ENCODE data around the gene WWOX. TPM values are rescaled to one million over a fixed set of nuclear protein-coding genes. Genes with fewer than 3 reads are reported as not detected.

Gene WWOX
- total and polyA plus RNA-seq, 4 donors: 5.4 to 61.5 (median 18.4) TPM

GRCh38 chr16:78638371-78638770 lies 538.9 kb downstream of the WWOX start:
- H3K27me3 ChIP-seq (ENCODE audit: control insufficient read depth in 3 of 3, insufficient read depth in 3 of 3, low read length in 2 of 3): peaks cover 0 to 4% (median 0%) of the 10 kb centered on the region in 3 donors
- H3K27ac ChIP-seq (ENCODE audit: low read depth in 1 of 2, low read length in 1 of 2): no peak overlapping the region
- ATAC-seq (ENCODE audit: insufficient read depth, low FRiP score): no peak
- no peak overlapping the region for H3K4me3 ChIP-seq
- H3K36me3 ChIP-seq (ENCODE audit: control insufficient read depth in 4 of 4, insufficient read depth in 4 of 4, low read length in 4 of 4): no peaks in the 10 kb centered on the region
- H3K4me1 ChIP-seq (ENCODE audit: control insufficient read depth in 5 of 5, insufficient read depth in 5 of 5, low read length in 5 of 5): peaks cover 0 to 5% (median 0%) of the 10 kb centered on the region in 5 donors
- WGBS, 2 donors: 88 to 98% methylated on average over 4 of the region's 4 CpGs
- no peaks in the 10 kb centered on the region for H3K9me3 ChIP-seq (ENCODE audit: control insufficient read depth in 4 of 4, insufficient read depth in 3 of 4, low read length in 3 of 4)
- H3K9ac ChIP-seq (ENCODE audit: insufficient read depth in 1 of 2, low read length in 2 of 2): no peak overlapping the region
- DNase-seq: no peak
- TF ChIP-seq, protein P1, sequence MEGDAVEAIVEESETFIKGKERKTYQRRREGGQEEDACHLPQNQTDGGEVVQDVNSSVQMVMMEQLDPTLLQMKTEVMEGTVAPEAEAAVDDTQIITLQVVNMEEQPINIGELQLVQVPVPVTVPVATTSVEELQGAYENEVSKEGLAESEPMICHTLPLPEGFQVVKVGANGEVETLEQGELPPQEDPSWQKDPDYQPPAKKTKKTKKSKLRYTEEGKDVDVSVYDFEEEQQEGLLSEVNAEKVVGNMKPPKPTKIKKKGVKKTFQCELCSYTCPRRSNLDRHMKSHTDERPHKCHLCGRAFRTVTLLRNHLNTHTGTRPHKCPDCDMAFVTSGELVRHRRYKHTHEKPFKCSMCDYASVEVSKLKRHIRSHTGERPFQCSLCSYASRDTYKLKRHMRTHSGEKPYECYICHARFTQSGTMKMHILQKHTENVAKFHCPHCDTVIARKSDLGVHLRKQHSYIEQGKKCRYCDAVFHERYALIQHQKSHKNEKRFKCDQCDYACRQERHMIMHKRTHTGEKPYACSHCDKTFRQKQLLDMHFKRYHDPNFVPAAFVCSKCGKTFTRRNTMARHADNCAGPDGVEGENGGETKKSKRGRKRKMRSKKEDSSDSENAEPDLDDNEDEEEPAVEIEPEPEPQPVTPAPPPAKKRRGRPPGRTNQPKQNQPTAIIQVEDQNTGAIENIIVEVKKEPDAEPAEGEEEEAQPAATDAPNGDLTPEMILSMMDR (IDR thresholded peaks at IDR 0.05; ENCODE audit: control extremely low read depth, extremely low read depth): no peak

GRCh38 chr16:78639775-78640174 lies 540.3 kb downstream of the WWOX start:
- ATAC-seq (ENCODE audit: insufficient read depth, low FRiP score) (no peak), DNase-seq (no peak)
- H3K4me1 ChIP-seq (ENCODE audit: control insufficient read depth in 5 of 5, insufficient read depth in 5 of 5, low read length in 5 of 5): peaks cover 0 to 5% (median 0%) of the 10 kb centered on the region in 5 donors
- 76 to 82% methylated on average over 3 of the region's 3 CpGs for WGBS, 2 donors
- TF ChIP-seq, protein P1 (IDR thresholded peaks at IDR 0.05; ENCODE audit: control extremely low read depth, extremely low read depth): no peak
- no peak overlapping the region for H3K4me3 ChIP-seq
- H3K36me3 ChIP-seq (ENCODE audit: control insufficient read depth in 4 of 4, insufficient read depth in 4 of 4, low read length in 4 of 4): no peaks in the 10 kb centered on the region
- no peaks in the 10 kb centered on the region for H3K9me3 ChIP-seq (ENCODE audit: control insufficient read depth in 4 of 4, insufficient read depth in 3 of 4, low read length in 3 of 4)
- peaks cover 0 to 4% (median 0%) of the 10 kb centered on the region in 3 donors for H3K27me3 ChIP-seq (ENCODE audit: control insufficient read depth in 3 of 3, insufficient read depth in 3 of 3, low read length in 2 of 3)
- no peak overlapping the region for H3K27ac ChIP-seq (ENCODE audit: low read depth in 1 of 2, low read length in 1 of 2)
- no peak overlapping the region for H3K9ac ChIP-seq (ENCODE audit: insufficient read depth in 1 of 2, low read length in 2 of 2)

GRCh38 chr16:78640886-78641285 lies 541.4 kb downstream of the WWOX start:
- DNase-seq: no peak
- Histone ChIP-seq H3K27me3 (ENCODE audit: control insufficient read depth in 3 of 3, insufficient read depth in 3 of 3, low read length in 2 of 3) (peaks cover 0 to 4% (median 0%) of the 10 kb centered on the region in 3 donors), H3K27ac (ENCODE audit: low read depth in 1 of 2, low read length in 1 of 2) (no peak overlapping the region), H3K36me3 (ENCODE audit: control insufficient read depth in 4 of 4, insufficient read depth in 4 of 4, low read length in 4 of 4) (no peaks in the 10 kb centered on the region), H3K4me3 (no peak overlapping the region), H3K9me3 (ENCODE audit: control insufficient read depth in 4 of 4, insufficient read depth in 3 of 4, low read length in 3 of 4) (no peaks in the 10 kb centered on the region), H3K4me1 (ENCODE audit: control insufficient read depth in 5 of 5, insufficient read depth in 5 of 5, low read length in 5 of 5) (peaks cover 0 to 5% (median 0%) of the 10 kb centered on the region in 5 donors), H3K9ac (ENCODE audit: insufficient read depth in 1 of 2, low read length in 2 of 2) (no peak overlapping the region)
- WGBS, 2 donors: 73 to 84% methylated on average over 6 of the region's 6 CpGs
- TF ChIP-seq, protein P1 (IDR thresholded peaks at IDR 0.05; ENCODE audit: control extremely low read depth, extremely low read depth): no peak
- ATAC-seq (ENCODE audit: insufficient read depth, low FRiP score): no peak

GRCh38 chr16:78641433-78641832 lies 542.0 kb downstream of the WWOX start:
- Histone ChIP-seq H3K4me3 (no peak overlapping the region), H3K4me1 (ENCODE audit: control insufficient read depth in 5 of 5, insufficient read depth in 5 of 5, low read length in 5 of 5) (peaks cover 0 to 5% (median 0%) of the 10 kb centered on the region in 5 donors), H3K9ac (ENCODE audit: insufficient read depth in 1 of 2, low read length in 2 of 2) (no peak overlapping the region), H3K27ac (ENCODE audit: low read depth in 1 of 2, low read length in 1 of 2) (no peak overlapping the region), H3K36me3 (ENCODE audit: control insufficient read depth in 4 of 4, insufficient read depth in 4 of 4, low read length in 4 of 4) (no peaks in the 10 kb centered on the region), H3K27me3 (ENCODE audit: control insufficient read depth in 3 of 3, insufficient read depth in 3 of 3, low read length in 2 of 3) (peaks cover 0 to 4% (median 0%) of the 10 kb centered on the region in 3 donors), H3K9me3 (ENCODE audit: control insufficient read depth in 4 of 4, insufficient read depth in 3 of 4, low read length in 3 of 4) (no peaks in the 10 kb centered on the region)
- DNase-seq (no peak), ATAC-seq (ENCODE audit: insufficient read depth, low FRiP score) (no peak)
- TF ChIP-seq, protein P1 (IDR thresholded peaks at IDR 0.05; ENCODE audit: control extremely low read depth, extremely low read depth): no peak
- 49 to 64% methylated on average over 8 of the region's 8 CpGs for WGBS, 2 donors
